Ishikawa (cell line): ENCODE data around the gene ZSWIM5.

Experiments used
- CEBPB ChIP-seq: IDR thresholded peaks from 2 replicates; pipeline ENCODE4 v1.6.1; 2012
- CREB1 ChIP-seq: IDR thresholded peaks from 2 replicates; pipeline ENCODE4 v1.6.1; 2012; ENCODE audit warnings: low read depth
- EGR1 ChIP-seq: IDR thresholded peaks from 2 replicates; pipeline ENCODE4 v1.6.1; 2012
- EP300 ChIP-seq: IDR thresholded peaks from 2 replicates; pipeline ENCODE4 v1.6.1; 2012; ENCODE audit warnings: borderline replicate concordance
- FOXM1 ChIP-seq: IDR thresholded peaks from 2 replicates; pipeline ENCODE4 v1.6.1; 2012; ENCODE audit warnings: low read depth, borderline replicate concordance
- MAX ChIP-seq: IDR thresholded peaks from 2 replicates; pipeline ENCODE4 v1.6.1; 2012
- NFIC ChIP-seq: IDR thresholded peaks from 2 replicates; pipeline ENCODE4 v1.6.1; 2012
- RAD21 ChIP-seq: IDR thresholded peaks from 2 replicates; pipeline ENCODE4 v1.6.1; 2012; ENCODE audit warnings: low read depth
- REST ChIP-seq: IDR thresholded peaks from 2 replicates; pipeline ENCODE4 v1.6.1; 2012; ENCODE audit warnings: low read depth, mild to moderate bottlenecking
- TAF1 ChIP-seq: IDR thresholded peaks from 2 replicates; pipeline ENCODE4 v1.6.1; 2012; ENCODE audit warnings: low read depth, mild to moderate bottlenecking
- TCF12 ChIP-seq: IDR thresholded peaks from 2 replicates; pipeline ENCODE4 v1.6.1; 2012; ENCODE audit warnings: low read depth
- TEAD4 ChIP-seq: IDR thresholded peaks from 2 replicates; pipeline ENCODE4 v1.6.1; 2012
- YY1 ChIP-seq: IDR thresholded peaks from 2 replicates; pipeline ENCODE4 v1.6.1; 2012; ENCODE audit warnings: low read depth
- ZBTB7A ChIP-seq: IDR thresholded peaks from 2 replicates; pipeline ENCODE4 v1.6.1; 2012; ENCODE audit warnings: low read depth
- TF ChIP-seq, protein P1 (sequence below): IDR thresholded peaks from 2 replicates; pipeline ENCODE4 v1.6.1; 2012

Gene ZSWIM5

GRCh38 chr1:45230537-45230936, 24.1 kb upstream of the ZSWIM5 start:
- TF ChIP-seq NFIC (no peak), RAD21 (peak; percentile 56)

GRCh38 chr1:45225598-45225997, 19.2 kb upstream of the ZSWIM5 start:
- TF ChIP-seq CREB1 (no peak), YY1 (no peak), MAX (no peak), TAF1 (no peak), CEBPB (no peak), REST (no peak), NFIC (no peak), ZBTB7A (no peak), FOXM1 (no peak), EP300 (no peak), EGR1 (no peak), RAD21 (no peak), TCF12 (no peak), TEAD4 (no peak)
- TF ChIP-seq, protein P1, sequence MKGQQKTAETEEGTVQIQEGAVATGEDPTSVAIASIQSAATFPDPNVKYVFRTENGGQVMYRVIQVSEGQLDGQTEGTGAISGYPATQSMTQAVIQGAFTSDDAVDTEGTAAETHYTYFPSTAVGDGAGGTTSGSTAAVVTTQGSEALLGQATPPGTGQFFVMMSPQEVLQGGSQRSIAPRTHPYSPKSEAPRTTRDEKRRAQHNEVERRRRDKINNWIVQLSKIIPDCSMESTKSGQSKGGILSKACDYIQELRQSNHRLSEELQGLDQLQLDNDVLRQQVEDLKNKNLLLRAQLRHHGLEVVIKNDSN = no peak

- TF ChIP-seq CEBPB = no peak
- TF ChIP-seq YY1 = no peak
- TF ChIP-seq TAF1 = no peak
- no peak for TF ChIP-seq MAX
- TF ChIP-seq, protein P1 = no peak
- TF ChIP-seq TEAD4 = no peak
Measured at GRCh38 chr1:45221716-45222115, 15.3 kb upstream of the ZSWIM5 start.

GRCh38 chr1:45216861-45217260, 10.5 kb upstream of the ZSWIM5 start:
- TF ChIP-seq REST (no peak), RAD21 (no peak)
- TF ChIP-seq, protein P1 = no peak

GRCh38 chr1:45216200-45216541, 9.8 kb upstream of the ZSWIM5 start:
- TF ChIP-seq TAF1 (no peak), NFIC (no peak), CREB1 (no peak), REST (no peak), RAD21 (no peak), FOXM1 (no peak), TCF12 (no peak), ZBTB7A (no peak), MAX (no peak), CEBPB (no peak), EGR1 (no peak)
